Measurements from ENCODE around the gene NPRL2. TPM values are rescaled to one million over a fixed set of nuclear protein-coding genes. Genes with fewer than 3 reads are reported as not detected.

Gene NPRL2
- total and polyA plus RNA-seq, 7 donors, result 16.8 to 28.5 (median 19.1) TPM

- TF ChIP-seq, protein P1, sequence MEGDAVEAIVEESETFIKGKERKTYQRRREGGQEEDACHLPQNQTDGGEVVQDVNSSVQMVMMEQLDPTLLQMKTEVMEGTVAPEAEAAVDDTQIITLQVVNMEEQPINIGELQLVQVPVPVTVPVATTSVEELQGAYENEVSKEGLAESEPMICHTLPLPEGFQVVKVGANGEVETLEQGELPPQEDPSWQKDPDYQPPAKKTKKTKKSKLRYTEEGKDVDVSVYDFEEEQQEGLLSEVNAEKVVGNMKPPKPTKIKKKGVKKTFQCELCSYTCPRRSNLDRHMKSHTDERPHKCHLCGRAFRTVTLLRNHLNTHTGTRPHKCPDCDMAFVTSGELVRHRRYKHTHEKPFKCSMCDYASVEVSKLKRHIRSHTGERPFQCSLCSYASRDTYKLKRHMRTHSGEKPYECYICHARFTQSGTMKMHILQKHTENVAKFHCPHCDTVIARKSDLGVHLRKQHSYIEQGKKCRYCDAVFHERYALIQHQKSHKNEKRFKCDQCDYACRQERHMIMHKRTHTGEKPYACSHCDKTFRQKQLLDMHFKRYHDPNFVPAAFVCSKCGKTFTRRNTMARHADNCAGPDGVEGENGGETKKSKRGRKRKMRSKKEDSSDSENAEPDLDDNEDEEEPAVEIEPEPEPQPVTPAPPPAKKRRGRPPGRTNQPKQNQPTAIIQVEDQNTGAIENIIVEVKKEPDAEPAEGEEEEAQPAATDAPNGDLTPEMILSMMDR (IDR thresholded peaks at IDR 0.05), result no peak
- TF ChIP-seq POLR2AphosphoS5 (IDR thresholded peaks at IDR 0.05) (peak; percentile 8 to 47 (median 44)), EP300 (IDR thresholded peaks at IDR 0.05) (no peak), POLR2A (IDR thresholded peaks at IDR 0.05) (no peak)
- peak within 1 kb of the TSS; percentile 88 to 92 (median 92) for H3K27ac ChIP-seq
- peaks cover 0 to 43% (median 7%) of the 10 kb centered on the region in 4 donors for H3K36me3 ChIP-seq
- intact Hi-C loops (cut with DNase I), result loop anchor here (5.0 to 10.0 kb wide), 2 partner anchors 130 to 1062 kb away; partner anchors contain the start of genes GNAT1 and MANF
- H3K4me3 ChIP-seq, result peak within 1 kb of the TSS; percentile 58 to 84 (median 75)
- no peaks in the 10 kb centered on the region for H3K9me3 ChIP-seq
- 50 to 63% methylated on average over 31 of the region's 31 CpGs for WGBS, 2 donors
- DNase-seq, result no peak
- H3K27me3 ChIP-seq, result no peaks in the 10 kb centered on the region
- peaks cover 0 to 71% (median 62%) of the 10 kb centered on the region in 4 donors for H3K4me1 ChIP-seq
These were observed 28.0 kb downstream of the NPRL2 start, which contains the start of gene HYAL2 for GRCh38 chr3:50322386-50323091. Gene HYAL2 (minus strand): TSS chr3:50322745. CDS start chr3:50320489, 2,256 bp downstream.

DNA sequence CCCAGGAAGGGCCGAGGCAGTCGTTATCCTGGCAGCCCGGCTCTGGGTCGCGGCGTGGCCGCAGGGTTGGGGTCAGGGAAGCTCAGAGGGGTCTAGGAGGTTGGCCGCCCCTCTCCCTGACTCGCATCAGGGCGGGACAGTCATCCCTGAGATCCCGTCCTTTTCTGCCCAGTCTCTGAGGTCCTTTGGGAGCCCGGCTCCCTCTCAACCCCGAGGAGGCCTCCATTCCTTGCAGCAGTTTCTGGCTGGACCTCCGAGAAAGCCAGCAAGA lies 28.5 kb downstream of the NPRL2 start:
- 37 to 45% methylated on average over 14 of the region's 14 CpGs for WGBS, 2 donors
- no peak for DNase-seq
- TF ChIP-seq POLR2AphosphoS5 (IDR thresholded peaks at IDR 0.05) (peak in 2 of 4 donors; percentile 23 to 28), EP300 (IDR thresholded peaks at IDR 0.05) (no peak)
- intact Hi-C loops (cut with DNase I), result loop anchor here (5.0 to 10.0 kb wide), 2 partner anchors 130 to 1063 kb away; partner anchors contain the start of genes GNAT1 and MANF
- peaks cover 0 to 71% (median 61%) of the 10 kb centered on the region in 4 donors for H3K4me1 ChIP-seq
- peaks cover 0 to 48% (median 8%) of the 10 kb centered on the region in 4 donors for H3K36me3 ChIP-seq
- no peaks in the 10 kb centered on the region for H3K9me3 ChIP-seq
- peak overlapping the region; percentile 88 to 92 (median 92) for H3K27ac ChIP-seq
- H3K27me3 ChIP-seq, result no peaks in the 10 kb centered on the region
- peak overlapping the region; percentile 58 to 84 (median 75) for H3K4me3 ChIP-seq

GRCh38 chr3:50321336-50322114 lies 29.1 kb downstream of the NPRL2 start:
- Histone ChIP-seq H3K4me1 (peaks cover 0 to 70% (median 59%) of the 10 kb centered on the region in 4 donors), H3K9me3 (no peaks in the 10 kb centered on the region), H3K4me3 (peak overlapping the region; percentile 58 to 84 (median 75)), H3K36me3 (peaks cover 0 to 51% (median 8%) of the 10 kb centered on the region in 4 donors), H3K27ac (peak overlapping the region; percentile 88 to 92 (median 92)), H3K27me3 (no peaks in the 10 kb centered on the region)
- intact Hi-C loops (cut with DNase I), result loop anchor here (2.0 to 10.0 kb wide), 3 partner anchors 23 to 1063 kb away; partner anchors contain the start of genes GNAT1, HYAL3, MANF and NAA80
- peak; percentile 95 for DNase-seq
- TF ChIP-seq POLR2A (IDR thresholded peaks at IDR 0.05) (no peak), POLR2AphosphoS5 (IDR thresholded peaks at IDR 0.05) (peak in 2 of 4 donors; percentile 52 to 64)
- TF ChIP-seq, protein P1 (IDR thresholded peaks at IDR 0.05), result peak; percentile 22 to 50 (median 42)
- 1% methylated on average over 59 of the region's 59 CpGs for WGBS, 2 donors

- Histone ChIP-seq H3K4me3 (peak overlapping the region; percentile 58 to 84 (median 75)), H3K27me3 (no peaks in the 10 kb centered on the region), H3K9me3 (no peaks in the 10 kb centered on the region), H3K27ac (peak overlapping the region; percentile 88 to 92 (median 92)), H3K36me3 (peaks cover 0 to 51% (median 9%) of the 10 kb centered on the region in 4 donors), H3K4me1 (peaks cover 0 to 66% (median 59%) of the 10 kb centered on the region in 4 donors)
- intact Hi-C loops (cut with DNase I), result loop anchor here (2.0 to 10.0 kb wide), 3 partner anchors 22 to 1064 kb away; partner anchors contain the start of genes GNAT1, HYAL3, MANF and NAA80
- peak; percentile 91 for DNase-seq
- WGBS, 2 donors, result 0 to 1% methylated on average over 45 of the region's 45 CpGs
- no peak for TF ChIP-seq EP300 (IDR thresholded peaks at IDR 0.05)
- TF ChIP-seq, protein P1 (IDR thresholded peaks at IDR 0.05), result no peak
- peak in 2 of 4 donors; percentile 20 to 26 for TF ChIP-seq POLR2AphosphoS5 (IDR thresholded peaks at IDR 0.05)
- peak in 1 of 2 donors; percentile 25 for TF ChIP-seq POLR2A (IDR thresholded peaks at IDR 0.05)
These were observed 29.7 kb downstream of the NPRL2 start for GRCh38 chr3:50320853-50321335.
